ENCODE measurements around the gene ENGASE. TPM values are rescaled to one million over a fixed set of nuclear protein-coding genes. Genes with fewer than 3 reads are reported as not detected.
A peak's percentile ranks its signal among the peaks of the same experiment; 100 is the strongest.

The ENGASE gene
- total RNA-seq, 2 donors from 2014 or later: 53.4 to 111 TPM

DNA sequence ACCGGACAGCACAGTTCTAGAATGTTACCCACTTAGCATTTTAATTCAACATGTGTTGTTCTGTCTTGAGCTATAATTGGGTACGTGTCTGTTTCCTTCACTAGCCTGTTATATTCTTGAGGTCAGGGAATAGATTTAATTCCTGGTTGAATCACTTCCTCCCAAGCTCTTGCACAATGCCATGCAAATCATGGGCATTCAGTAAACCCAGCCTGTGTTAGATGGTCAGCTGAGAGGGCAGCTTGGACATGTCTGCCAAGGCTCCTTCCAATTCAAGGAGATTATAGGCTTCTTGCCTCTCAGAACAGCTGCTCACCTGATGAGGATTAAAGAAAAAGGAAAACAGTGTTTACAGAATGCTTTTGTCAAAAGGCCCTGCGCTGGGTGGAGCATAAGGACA, 38.0 kb upstream of the ENGASE start:
- H3K27me3 ChIP-seq: no peaks in the 10 kb centered on the region
- no peak overlapping the region for H3K4me3 ChIP-seq
- TF ChIP-seq, protein P1, sequence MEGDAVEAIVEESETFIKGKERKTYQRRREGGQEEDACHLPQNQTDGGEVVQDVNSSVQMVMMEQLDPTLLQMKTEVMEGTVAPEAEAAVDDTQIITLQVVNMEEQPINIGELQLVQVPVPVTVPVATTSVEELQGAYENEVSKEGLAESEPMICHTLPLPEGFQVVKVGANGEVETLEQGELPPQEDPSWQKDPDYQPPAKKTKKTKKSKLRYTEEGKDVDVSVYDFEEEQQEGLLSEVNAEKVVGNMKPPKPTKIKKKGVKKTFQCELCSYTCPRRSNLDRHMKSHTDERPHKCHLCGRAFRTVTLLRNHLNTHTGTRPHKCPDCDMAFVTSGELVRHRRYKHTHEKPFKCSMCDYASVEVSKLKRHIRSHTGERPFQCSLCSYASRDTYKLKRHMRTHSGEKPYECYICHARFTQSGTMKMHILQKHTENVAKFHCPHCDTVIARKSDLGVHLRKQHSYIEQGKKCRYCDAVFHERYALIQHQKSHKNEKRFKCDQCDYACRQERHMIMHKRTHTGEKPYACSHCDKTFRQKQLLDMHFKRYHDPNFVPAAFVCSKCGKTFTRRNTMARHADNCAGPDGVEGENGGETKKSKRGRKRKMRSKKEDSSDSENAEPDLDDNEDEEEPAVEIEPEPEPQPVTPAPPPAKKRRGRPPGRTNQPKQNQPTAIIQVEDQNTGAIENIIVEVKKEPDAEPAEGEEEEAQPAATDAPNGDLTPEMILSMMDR (IDR thresholded peaks at IDR 0.05): no peak
- H3K27ac ChIP-seq: peak overlapping the region; percentile 4
- no peak for DNase-seq
- intact Hi-C loops (cut with DNase I): no loop called here
- no peaks in the 10 kb centered on the region for H3K9me3 ChIP-seq
- H3K9ac ChIP-seq (ENCODE audit: low read depth in 2 of 2, low read length in 2 of 2): no peak overlapping the region
- H3K4me1 ChIP-seq: no peaks in the 10 kb centered on the region
- no peaks in the 10 kb centered on the region for H3K36me3 ChIP-seq

DNA sequence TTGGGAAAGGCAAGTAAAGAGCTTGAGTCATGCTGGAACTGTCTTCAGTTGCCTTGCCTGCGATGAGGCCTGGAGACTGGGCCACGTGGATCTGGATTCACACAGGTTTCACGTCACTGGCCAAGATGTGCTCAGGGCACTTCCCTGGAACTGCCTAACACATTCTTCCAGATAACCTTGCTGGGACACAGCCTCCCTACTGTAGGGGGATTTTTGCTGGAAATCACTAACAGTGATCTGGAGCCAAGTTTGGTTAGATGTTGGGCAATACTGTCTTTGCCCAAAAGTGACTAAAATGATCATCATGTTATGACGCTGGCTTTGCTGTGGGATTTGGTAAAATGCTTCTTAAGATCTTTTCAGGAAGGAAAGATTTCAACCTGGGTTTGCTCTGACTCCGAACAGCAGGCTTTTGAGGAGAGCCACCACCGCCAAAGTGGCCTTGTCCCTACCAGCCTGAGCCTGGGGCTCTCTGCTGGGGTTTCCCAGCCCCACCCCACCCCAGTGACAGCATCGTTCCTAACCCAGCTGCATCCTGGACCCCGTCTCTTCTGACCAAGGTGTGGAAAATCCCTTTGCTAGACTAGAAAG, 36.0 kb upstream of the ENGASE start:
- Histone ChIP-seq H3K27ac (no peak overlapping the region), H3K27me3 (no peaks in the 10 kb centered on the region), H3K36me3 (no peaks in the 10 kb centered on the region), H3K4me1 (no peaks in the 10 kb centered on the region), H3K9me3 (no peaks in the 10 kb centered on the region), H3K4me3 (no peak overlapping the region), H3K9ac (ENCODE audit: low read depth in 2 of 2, low read length in 2 of 2) (no peak overlapping the region)
- intact Hi-C loops (cut with DNase I): no loop called here
- DNase-seq: no peak
- TF ChIP-seq, protein P1 (IDR thresholded peaks at IDR 0.05): no peak

DNA sequence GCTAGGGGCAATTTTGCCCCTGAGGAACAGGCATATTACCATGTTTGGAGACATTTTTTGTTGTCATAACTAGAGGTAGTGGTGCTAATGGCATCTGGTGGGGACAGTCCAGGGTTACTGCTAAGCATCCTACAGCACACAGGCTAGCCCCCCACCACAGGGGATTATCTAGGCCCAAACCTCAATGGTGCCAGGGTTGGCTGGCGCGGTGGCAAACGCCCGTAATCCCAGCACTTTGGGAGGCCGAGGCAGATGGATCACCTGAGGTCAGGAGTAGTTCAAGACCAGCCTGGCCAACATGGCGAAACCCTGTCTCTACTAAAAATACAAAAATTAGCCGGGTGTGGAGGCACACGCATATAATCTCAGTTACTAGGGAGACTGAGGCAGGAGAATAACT, 35.5 kb upstream of the ENGASE start:
- H3K27me3 ChIP-seq: no peaks in the 10 kb centered on the region
- TF ChIP-seq, protein P1 (IDR thresholded peaks at IDR 0.05): no peak
- H3K4me3 ChIP-seq: no peak overlapping the region
- H3K4me1 ChIP-seq: no peaks in the 10 kb centered on the region
- H3K27ac ChIP-seq: no peak overlapping the region
- no peak for DNase-seq
- intact Hi-C loops (cut with DNase I): no loop called here
- no peaks in the 10 kb centered on the region for H3K9me3 ChIP-seq
- no peaks in the 10 kb centered on the region for H3K36me3 ChIP-seq
- no peak overlapping the region for H3K9ac ChIP-seq (ENCODE audit: low read depth in 2 of 2, low read length in 2 of 2)

DNA sequence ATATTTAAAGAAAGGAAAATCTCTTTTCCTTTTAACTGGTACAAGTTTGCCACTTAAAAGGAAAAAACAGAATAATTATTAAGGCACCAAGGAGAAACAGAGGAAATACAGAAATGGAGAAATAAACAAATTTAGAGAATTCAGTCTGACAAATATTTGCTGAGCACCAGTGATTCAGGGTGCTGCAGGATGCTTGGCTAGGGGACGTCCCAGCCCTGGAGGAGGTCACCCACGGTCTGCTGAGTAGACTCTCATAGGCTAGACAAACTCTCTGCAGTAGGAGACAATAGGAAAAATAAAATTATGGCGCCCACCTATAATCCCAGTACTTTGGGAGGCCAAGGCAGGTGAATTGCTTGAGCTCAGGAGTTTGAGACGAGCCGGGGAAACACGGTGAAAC, 34.7 kb upstream of the ENGASE start:
- no peak for DNase-seq
- no peak overlapping the region for H3K4me3 ChIP-seq
- H3K9me3 ChIP-seq: no peaks in the 10 kb centered on the region
- H3K9ac ChIP-seq (ENCODE audit: low read depth in 2 of 2, low read length in 2 of 2): no peak overlapping the region
- intact Hi-C loops (cut with DNase I): no loop called here
- no peaks in the 10 kb centered on the region for H3K27me3 ChIP-seq
- H3K36me3 ChIP-seq: no peaks in the 10 kb centered on the region
- H3K4me1 ChIP-seq: no peaks in the 10 kb centered on the region
- no peak overlapping the region for H3K27ac ChIP-seq
- TF ChIP-seq, protein P1 (IDR thresholded peaks at IDR 0.05): no peak

- Histone ChIP-seq H3K9me3 (no peaks in the 10 kb centered on the region), H3K27ac (no peak overlapping the region), H3K9ac (ENCODE audit: low read depth in 2 of 2, low read length in 2 of 2) (no peak overlapping the region), H3K4me3 (no peak overlapping the region), H3K27me3 (no peaks in the 10 kb centered on the region), H3K36me3 (no peaks in the 10 kb centered on the region), H3K4me1 (no peaks in the 10 kb centered on the region)
- TF ChIP-seq, protein P1 (IDR thresholded peaks at IDR 0.05): no peak
- DNase-seq: no peak
- intact Hi-C loops (cut with DNase I): no loop called here
Observed at GRCh38 chr17:79041041-79041570, 33.5 kb upstream of the ENGASE start.

Measured in colonic mucosa (tissue), 4 donors.